GM21576 (cell line): ENCODE measurements around the gene AURKB.
"Not testable (repeated sequence)": the region's sequence is repeated elsewhere in the genome, so short reads cannot be mapped to it uniquely, and the experiment has no call there.

ENCODE experiments used
- ATAC-seq: cut with Tn5 transposase; IDR thresholded peaks from one replicate; pipeline ENCODE4 v1.9.1; 2021; ENCODE audit warnings: mild to moderate bottlenecking, moderate library complexity; ENCODE audit not compliant: unreplicated experiment

AURKB gene

GRCh38 chr17:8209907-8210760, at the start of gene AURKB:
Gene AURKB, minus strand, starts transcription at chr17:8210575. Its CDS starts 351 bp downstream, at chr17:8210224.
- peak; percentile 87 for ATAC-seq

DNA sequence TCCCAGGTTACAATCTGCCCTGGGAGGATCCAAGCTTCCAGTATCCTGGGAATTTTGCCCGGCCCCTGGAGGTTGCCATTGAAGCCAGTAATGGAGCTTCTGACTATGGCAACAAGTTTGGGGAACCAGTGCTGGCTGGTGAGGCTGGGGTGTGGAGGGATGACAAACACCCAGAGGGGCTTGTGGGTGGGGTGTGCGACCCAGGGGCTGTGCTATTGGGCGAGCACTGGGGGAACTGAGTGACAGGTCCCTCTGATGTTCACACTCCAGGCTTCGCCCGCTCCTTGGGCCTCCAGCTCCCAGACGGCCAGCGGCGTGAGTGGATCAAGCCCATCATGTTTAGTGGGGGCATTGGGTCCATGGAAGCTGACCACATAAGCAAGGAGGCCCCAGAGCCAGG, 47.4 kb upstream of the AURKB start:
- ATAC-seq = no peak

DNA sequence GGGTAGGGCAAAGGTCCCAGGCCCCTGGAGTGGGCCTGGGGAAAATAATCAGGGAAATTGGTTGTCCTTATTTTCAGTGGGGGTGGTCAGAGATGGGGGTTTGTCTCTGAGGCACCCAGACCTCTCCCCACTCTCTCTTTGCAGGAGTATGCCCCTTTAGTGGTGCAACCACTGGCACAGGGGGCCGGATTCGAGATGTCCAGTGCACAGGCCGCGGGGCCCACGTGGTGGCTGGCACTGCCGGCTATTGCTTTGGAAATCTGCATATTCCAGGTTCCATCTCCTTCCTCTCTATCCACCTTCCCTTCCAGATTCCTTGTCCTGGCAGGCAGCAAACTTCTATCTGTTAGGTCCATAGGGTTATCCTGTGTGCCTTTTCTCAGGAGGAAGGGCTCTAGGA, 46.3 kb upstream of the AURKB start:
- ATAC-seq = no peak

- ATAC-seq = no peak
These were observed 45.9 kb upstream of the AURKB start for GRCh38 chr17:8256291-8256690.

- no peak for ATAC-seq
These were observed 45.1 kb upstream of the AURKB start for GRCh38 chr17:8255499-8255898.

GRCh38 chr17:8254881-8255280, 44.5 kb upstream of the AURKB start:
- ATAC-seq = no peak

DNA sequence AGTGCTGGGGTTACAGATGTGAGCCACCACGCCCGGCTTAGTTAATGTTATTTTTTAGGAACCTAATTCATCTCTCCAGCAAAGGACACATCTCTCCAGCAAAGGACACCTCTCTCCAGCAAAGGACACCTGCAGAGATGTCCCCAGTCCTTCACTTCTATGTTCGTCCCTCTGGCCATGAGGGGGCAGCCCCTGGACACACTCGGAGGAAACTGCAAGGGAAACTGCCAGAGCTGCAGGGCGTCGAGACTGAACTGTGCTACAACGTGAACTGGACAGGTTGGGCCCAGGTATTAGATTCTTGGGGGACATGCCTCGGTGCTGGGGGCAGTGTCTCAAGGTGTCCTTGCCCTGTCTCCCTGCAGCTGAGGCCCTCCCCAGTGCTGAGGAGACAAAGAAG, 43.4 kb upstream of the AURKB start:
- no peak for ATAC-seq

GRCh38 chr17:8251411-8251810, 41.0 kb upstream of the AURKB start:
- ATAC-seq = not testable (repeated sequence)

GRCh38 chr17:8249621-8250500, 39.5 kb upstream of the AURKB start:
- no peak for ATAC-seq

GRCh38 chr17:8248751-8249607, 38.6 kb upstream of the AURKB start, which contains the start of gene PFAS:
Gene PFAS, plus strand, starts transcription at chr17:8249289. Its CDS starts 4,649 bp downstream, at chr17:8253938.
- peak; percentile 45 for ATAC-seq

- no peak for ATAC-seq
These were observed 34.4 kb upstream of the AURKB start for GRCh38 chr17:8244768-8245167.

DNA sequence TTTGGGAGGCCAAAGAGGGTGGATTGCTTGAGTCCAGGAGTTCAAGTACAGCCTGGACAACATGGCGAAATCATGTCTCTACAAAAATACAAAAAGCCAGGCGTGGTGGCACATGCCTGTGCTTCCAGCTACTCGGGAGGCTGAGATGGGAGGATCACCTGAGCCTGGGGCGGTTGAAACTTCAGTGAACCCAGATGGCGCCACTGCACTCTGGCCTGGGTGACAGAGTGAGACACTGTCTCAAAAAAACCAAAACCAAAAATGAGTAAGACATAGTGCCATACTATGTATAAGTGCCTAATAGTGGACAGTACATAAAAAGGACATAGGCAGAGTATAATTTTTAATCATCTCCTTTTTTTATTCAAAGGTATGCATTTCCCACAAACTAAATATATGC, 33.5 kb upstream of the AURKB start:
- ATAC-seq = no peak

DNA sequence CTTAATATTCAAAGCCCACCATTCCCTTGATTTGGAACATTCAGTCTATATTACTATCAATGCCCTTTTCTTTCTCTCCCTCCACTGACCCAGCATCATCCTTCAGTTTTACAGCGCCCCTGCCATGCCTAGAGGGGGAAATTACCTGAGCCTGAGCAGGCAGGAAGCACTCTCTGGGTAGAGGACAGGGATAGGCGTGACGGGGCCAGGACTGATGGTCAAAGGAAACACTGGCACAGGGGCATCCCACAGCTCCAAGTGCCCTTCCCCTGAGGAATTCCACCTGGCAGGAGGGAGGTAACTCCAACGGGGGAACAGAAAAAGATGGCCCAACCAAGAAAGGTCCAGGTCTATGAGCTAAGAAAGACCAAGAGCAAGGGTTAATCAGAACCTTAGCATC, 27.5 kb upstream of the AURKB start:
- no peak for ATAC-seq

DNA sequence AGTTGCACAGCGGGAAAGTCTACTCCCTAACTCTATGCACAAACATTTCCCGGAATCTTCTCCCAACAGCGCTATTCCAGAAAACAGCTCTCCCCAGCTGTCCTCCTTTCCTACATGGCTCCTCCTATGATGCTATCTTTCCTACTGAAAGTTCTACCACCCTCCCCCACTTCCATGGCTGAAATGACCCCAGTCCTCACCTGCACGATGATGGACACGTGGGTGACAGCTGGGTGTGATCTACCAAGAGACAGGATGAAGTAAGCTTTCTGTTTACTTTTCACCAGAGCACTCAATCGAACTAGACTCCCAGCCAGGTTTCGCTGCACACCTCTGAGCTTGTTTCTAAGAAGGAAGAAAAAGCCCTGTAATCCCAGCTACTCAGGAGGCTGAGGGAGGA, 26.8 kb upstream of the AURKB start:
- ATAC-seq = no peak

DNA sequence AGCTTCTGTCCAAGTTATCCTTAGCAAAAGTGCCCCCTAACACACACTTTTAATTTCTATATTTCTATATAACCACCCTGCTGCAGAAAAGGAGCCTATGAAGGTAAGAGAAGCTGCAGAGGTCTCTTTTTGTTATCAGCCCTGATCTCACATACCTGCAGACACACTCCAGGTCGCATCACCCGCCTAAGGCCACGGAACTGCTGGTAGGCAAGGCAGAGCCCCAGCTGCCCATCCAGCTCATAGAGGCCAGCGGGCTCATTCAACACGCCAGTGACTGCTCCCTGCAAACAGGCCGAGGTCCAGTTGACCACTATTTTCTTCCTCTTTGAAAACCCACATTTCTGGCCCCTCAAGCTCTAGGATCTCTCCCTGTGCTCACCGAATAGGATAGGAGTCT, 25.3 kb upstream of the AURKB start:
- ATAC-seq = no peak

DNA sequence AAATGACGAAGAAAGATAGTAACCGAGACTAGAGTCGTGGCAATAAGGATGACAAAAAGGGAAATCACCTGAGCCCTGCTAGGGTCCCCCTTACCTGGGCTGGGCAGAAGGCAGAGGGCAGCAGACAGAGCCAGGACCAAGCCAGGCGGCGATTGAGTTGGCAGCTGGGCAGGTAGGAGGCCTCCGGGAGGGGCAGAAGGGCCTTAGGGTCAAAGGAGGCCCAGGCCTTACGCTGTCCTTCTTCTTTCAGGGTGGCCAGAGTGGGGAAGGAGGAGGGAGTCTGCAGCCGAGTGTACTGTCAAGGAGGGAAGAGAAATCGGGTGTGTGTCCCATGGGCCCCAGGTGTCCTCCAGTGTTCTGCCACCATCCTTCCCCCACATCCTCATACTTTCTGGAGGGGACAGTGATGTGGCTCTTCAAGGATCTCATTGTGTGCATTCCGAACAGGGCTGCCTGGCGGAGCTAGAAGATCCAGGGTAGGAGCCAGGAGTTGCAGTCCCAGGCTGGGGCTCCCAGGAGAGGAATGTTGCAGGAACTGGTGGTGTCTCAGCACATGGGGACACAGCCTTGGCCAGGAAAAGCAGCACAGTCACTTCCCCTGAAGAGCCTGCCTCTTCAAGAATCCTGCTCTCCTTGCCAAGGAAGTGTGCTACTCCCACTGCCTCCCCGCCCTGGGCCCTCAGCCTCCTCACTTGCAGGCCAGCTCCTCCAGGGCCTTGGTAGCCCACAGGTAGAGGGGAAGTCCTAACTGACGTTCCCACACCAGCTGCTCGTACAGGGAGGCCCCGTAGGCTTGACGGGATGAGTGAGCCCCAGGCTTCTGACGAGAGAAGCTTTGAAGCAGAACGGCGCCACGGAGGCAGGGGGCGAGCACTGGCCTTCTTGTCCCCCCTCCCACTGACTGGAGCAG, 24.2 kb upstream of the AURKB start:
- ATAC-seq = no peak

- no peak for ATAC-seq
These were observed 21.3 kb upstream of the AURKB start for GRCh38 chr17:8231701-8232100.

DNA sequence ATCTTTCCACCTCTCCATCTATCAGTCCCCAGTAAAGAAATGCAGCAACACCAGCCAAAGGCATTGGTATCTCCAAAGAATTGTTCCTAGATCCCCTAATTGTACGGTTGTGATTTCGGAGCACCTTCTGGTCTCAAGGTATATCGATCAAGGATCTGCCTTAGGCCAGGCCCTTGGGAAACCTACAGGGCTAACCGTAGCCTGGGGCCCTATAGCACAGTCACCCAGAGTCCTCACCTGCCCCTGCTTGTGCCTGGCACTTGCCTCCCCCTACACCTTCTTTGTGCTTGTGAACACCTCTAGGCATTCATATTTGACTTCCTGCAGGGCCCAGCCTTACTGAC, 16.8 kb upstream of the AURKB start:
- ATAC-seq = no peak

GRCh38 chr17:8226536-8227237, 16.3 kb upstream of the AURKB start:
- ATAC-seq = no peak
